SK-N-SH treated with all-trans-retinoic acid at 6 μM for 48 hours (cell line): ENCODE measurements around the gene TOM1L2.

ENCODE experiments used
- ARNTL ChIP-seq: fragments of 450-650 bp; formaldehyde crosslinking; IDR thresholded peaks from 2 replicates; pipeline ENCODE4 v1.5.0; 2020; ENCODE audit warnings: low read depth, mild to moderate bottlenecking, moderate library complexity, borderline replicate concordance
- PATZ1 ChIP-seq: fragments of 250-450 bp; sonication (Bioruptor Pico); IDR thresholded peaks from 2 replicates; pipeline ENCODE4 v1.8.0; 2020; ENCODE audit warnings: mild to moderate bottlenecking, moderate library complexity, borderline replicate concordance
- PPARA ChIP-seq: fragments of 250-450 bp; sonication (Bioruptor Pico); IDR thresholded peaks from 2 replicates; pipeline ENCODE4 v1.5.0; 2020; ENCODE audit warnings: mild to moderate bottlenecking, borderline replicate concordance
- ZFP30 ChIP-seq: fragments of 450-650 bp; formaldehyde crosslinking; IDR thresholded peaks from 2 replicates; pipeline ENCODE4 v1.5.0; 2022; ENCODE audit warnings: mild to moderate bottlenecking, moderate library complexity

DNA sequence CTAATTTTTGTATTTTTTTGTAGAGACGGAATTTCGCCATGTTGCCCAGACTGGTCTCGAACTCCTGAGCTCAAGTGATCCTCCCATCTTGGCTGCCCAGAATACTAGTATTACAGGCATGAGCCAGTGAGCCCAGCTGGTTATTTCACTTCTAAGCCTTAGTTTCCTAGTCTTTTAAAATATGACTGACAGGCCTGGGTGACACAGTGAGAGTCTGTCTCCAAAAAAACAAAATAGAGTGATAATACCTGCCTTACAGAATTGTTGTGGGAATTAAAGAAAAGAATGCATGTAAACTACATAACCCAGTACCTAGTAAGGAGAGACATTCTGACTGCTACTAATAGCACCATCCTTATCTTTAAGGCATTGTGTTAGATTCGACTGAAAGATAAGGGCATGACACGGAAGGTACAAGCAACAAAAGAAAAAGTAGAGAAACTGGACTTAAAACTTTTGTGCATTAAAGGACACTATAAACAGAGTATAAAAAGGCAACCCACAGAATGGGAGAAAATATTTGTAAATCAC, 11.6 kb downstream of the TOM1L2 start:
- no peak for TF ChIP-seq PATZ1 (CRISPR knock-in tag)
- no peak for TF ChIP-seq ZFP30 (CRISPR knock-in tag)
- no peak for TF ChIP-seq ARNTL (CRISPR knock-in tag)
- no peak for TF ChIP-seq PPARA (CRISPR knock-in tag)
